H9 (cell line): ENCODE measurements around the gene VIT. TPM values are rescaled to one million over a fixed set of nuclear protein-coding genes. Genes with fewer than 3 reads are reported as not detected.

ENCODE experiments used
- DNase-seq: peaks from one replicate; pipeline ENCODE4 v3.0.0-alpha.2; 2017
- H2AFZ ChIP-seq: one replicate; pipeline ENCODE4 v1.6.1; 2013; ENCODE audit warnings: mild to moderate bottlenecking, low read length, control low read depth, moderate library complexity
- H2AK5ac ChIP-seq: 2 replicates; pipeline ENCODE4 v1.6.1; 2013; ENCODE audit warnings: low read length, control low read depth, mixed read lengths; ENCODE audit not compliant: insufficient read length
- H2BK120ac ChIP-seq: one replicate; pipeline ENCODE4 v1.6.1; 2013; ENCODE audit warnings: low read depth, mild to moderate bottlenecking, low read length, control low read depth, inconsistent platforms; ENCODE audit not compliant: poor library complexity, severe bottlenecking
- H2BK12ac ChIP-seq: 2 replicates; pipeline ENCODE4 v1.6.1; 2013; ENCODE audit warnings: low read length, control low read depth, mixed read lengths, low read depth; ENCODE audit not compliant: insufficient read length
- H2BK15ac ChIP-seq: 2 replicates; pipeline ENCODE4 v1.6.1; 2013; ENCODE audit warnings: low read depth, low read length, control low read depth
- H2BK20ac ChIP-seq: one replicate; pipeline ENCODE4 v1.6.1; 2013; ENCODE audit warnings: low read depth, mild to moderate bottlenecking, low read length, control low read depth, inconsistent platforms; ENCODE audit not compliant: poor library complexity, severe bottlenecking
- H2BK5ac ChIP-seq: 2 replicates; pipeline ENCODE4 v1.6.1; 2013; ENCODE audit warnings: low read length, control low read depth, mixed read lengths; ENCODE audit not compliant: insufficient read length
- H3K14ac ChIP-seq: 2 replicates; pipeline ENCODE4 v1.6.1; 2013; ENCODE audit warnings: low read length, control low read depth; ENCODE audit not compliant: insufficient read depth
- H3K18ac ChIP-seq: 2 replicates; pipeline ENCODE4 v1.6.1; 2013; ENCODE audit warnings: low read depth, mild to moderate bottlenecking, mixed read lengths, low read length, control low read depth; ENCODE audit not compliant: insufficient read length
- H3K23ac ChIP-seq: 2 replicates; pipeline ENCODE4 v1.6.1; 2013; ENCODE audit warnings: low read length, control low read depth, mixed read lengths, low read depth; ENCODE audit not compliant: insufficient read length
- H3K23me2 ChIP-seq: 2 replicates; pipeline ENCODE4 v1.6.1; 2013; ENCODE audit warnings: low read depth, mild to moderate bottlenecking, mixed read lengths, low read length, control low read depth; ENCODE audit not compliant: insufficient read length, poor library complexity, severe bottlenecking
- H3K27ac ChIP-seq: 2 replicates; pipeline ENCODE4 v1.5.1; 2013; ENCODE audit warnings: low read length, control low read depth, mixed read lengths, low read depth; ENCODE audit not compliant: insufficient read length
- H3K27me3 ChIP-seq: 2 replicates; pipeline ENCODE4 v1.6.1; 2013; ENCODE audit warnings: low read length, control low read depth, inconsistent platforms; ENCODE audit not compliant: insufficient read depth
- H3K4ac ChIP-seq: 2 replicates; pipeline ENCODE4 v1.6.1; 2013; ENCODE audit warnings: low read depth, mild to moderate bottlenecking, control low read depth, inconsistent platforms, low read length, moderate library complexity
- H3K4me1 ChIP-seq: 2 replicates; pipeline ENCODE4 v1.6.1; 2013; ENCODE audit warnings: low read length, control low read depth, inconsistent platforms; ENCODE audit not compliant: insufficient read depth
- H3K4me2 ChIP-seq: 2 replicates; pipeline ENCODE4 v1.6.1; 2013; ENCODE audit warnings: low read length, control low read depth, mixed read lengths; ENCODE audit not compliant: insufficient read length, insufficient read depth
- H3K56ac ChIP-seq: 2 replicates; pipeline ENCODE4 v1.6.1; 2013; ENCODE audit warnings: low read depth, mild to moderate bottlenecking, mixed read lengths, low read length, control low read depth; ENCODE audit not compliant: insufficient read length
- H3K79me1 ChIP-seq: 2 replicates; pipeline ENCODE4 v1.6.1; 2013; ENCODE audit warnings: low read depth, mild to moderate bottlenecking, moderate library complexity, low read length, control low read depth, inconsistent platforms; ENCODE audit not compliant: insufficient read depth, poor library complexity, severe bottlenecking
- H3K79me2 ChIP-seq: 2 replicates; pipeline ENCODE4 v1.6.1; 2013; ENCODE audit warnings: low read length, control low read depth, inconsistent platforms; ENCODE audit not compliant: insufficient read depth
- H3K9ac ChIP-seq: 2 replicates; pipeline ENCODE4 v1.6.1; 2013; ENCODE audit warnings: low read length, control low read depth, mixed read lengths; ENCODE audit not compliant: insufficient read length; ENCODE audit errors: extremely low read depth
- H3K9me3 ChIP-seq: one replicate; pipeline ENCODE4 v1.6.1; 2013; ENCODE audit warnings: low read depth, low read length, inconsistent platforms; ENCODE audit not compliant: control insufficient read depth
- H3T11ph ChIP-seq: one replicate; pipeline ENCODE4 v1.6.1; 2013; ENCODE audit warnings: mild to moderate bottlenecking, low read length, control low read depth, inconsistent platforms
- H4K20me1 ChIP-seq: one replicate; pipeline ENCODE4 v1.6.1; 2013; ENCODE audit not compliant: control insufficient read depth, insufficient read length, insufficient read depth
- H4K5ac ChIP-seq: 2 replicates; pipeline ENCODE4 v1.6.1; 2013; ENCODE audit warnings: low read depth, mild to moderate bottlenecking, mixed read lengths, low read length, control low read depth; ENCODE audit not compliant: insufficient read length
- H4K8ac ChIP-seq: replicated peaks from 2 replicates; pipeline ENCODE4 v1.6.1; 2013; ENCODE audit warnings: low read length, control low read depth, mixed read lengths, low read depth; ENCODE audit not compliant: insufficient read length
- H4K91ac ChIP-seq: 2 replicates; pipeline ENCODE4 v1.6.1; 2013; ENCODE audit warnings: low read depth, mild to moderate bottlenecking, moderate library complexity, mixed read lengths, low read length, control low read depth; ENCODE audit not compliant: insufficient read length
- H3K27ac Mint-ChIP-seq, 3 experiments: 2 replicates in 2 of 3; 3 replicates in 1 of 3; pipeline ENCODE4 v1.8.0; 2020 to 2021; ENCODE audit warnings: mixed read lengths in 3 of 3, mild to moderate bottlenecking in 1 of 3, moderate library complexity in 1 of 3
- H3K27me3 Mint-ChIP-seq: 2 replicates; pipeline ENCODE4 v1.8.0; 2021; ENCODE audit warnings: low read depth, mild to moderate bottlenecking, moderate library complexity, mixed read lengths
- H3K36me3 Mint-ChIP-seq, 3 experiments: 2 replicates in 2 of 3; 3 replicates in 1 of 3; pipeline ENCODE4 v1.8.0; 2020 to 2021; ENCODE audit warnings: low read depth in 3 of 3, mixed read lengths in 3 of 3; ENCODE audit not compliant: insufficient read depth in 1 of 3
- H3K4me1 Mint-ChIP-seq, 2 experiments: 2 replicates each; pipeline ENCODE4 v1.8.0; 2020; ENCODE audit warnings: mixed read lengths in 2 of 2
- H3K4me3 Mint-ChIP-seq, 2 experiments: 2 replicates in 1 of 2; 3 replicates in 1 of 2; pipeline ENCODE4 v1.8.0; 2020 to 2021; ENCODE audit warnings: mild to moderate bottlenecking in 2 of 2, mixed read lengths in 2 of 2, moderate library complexity in 1 of 2
- H3K9me3 Mint-ChIP-seq, 2 experiments: 2 replicates in 1 of 2; 3 replicates in 1 of 2; pipeline ENCODE4 v1.8.0; 2020; ENCODE audit warnings: mild to moderate bottlenecking in 2 of 2, mixed read lengths in 2 of 2, moderate library complexity in 1 of 2
- CTCF ChIP-seq: fragments of 200-600 bp; sonication (generic); conservative IDR thresholded peaks from 3 replicates; pipeline ENCODE4 v1.8.0; 2021; ENCODE audit warnings: antibody characterized with exemption, mild to moderate bottlenecking
- WGBS: extraction: QIAGEN DNeasy Blood & Tissue Kit; methylation state at CpG from one replicate; pipeline ENCODE4 v1.1.7; 2013; ENCODE audit warnings: missing lambda C conversion rate, low lambda C conversion rate, mixed read lengths; ENCODE audit not compliant: insufficient read length; ENCODE audit errors: extremely low coverage; 5-methylcytosine and 5-hydroxymethylcytosine counted together
- total RNA-seq: library from RNA; stranded (reverse); gene quantifications from 2 replicates; pipeline ENCODE4 v1.2.1, GENCODE V29; 2021

The VIT gene
- total RNA-seq, 1 experiment from 2014 or later, result 0.15 TPM

GRCh38 chr2:36650031-36650829 lies 46.3 kb upstream of the VIT start:
- Histone ChIP-seq H2BK20ac (no peak overlapping the region), H3K79me2 (no peaks in the 10 kb centered on the region), H3K23ac (no peak overlapping the region), H3K14ac (no peak overlapping the region), H3K27ac (no peak overlapping the region), H3K27me3 (no peaks in the 10 kb centered on the region), H4K5ac (no peak overlapping the region), H2BK15ac (no peak overlapping the region), H2BK5ac (no peak overlapping the region), H3K4me2 (no peak overlapping the region), H2AK5ac (no peak overlapping the region), H3K23me2 (no peaks in the 10 kb centered on the region), H2BK120ac (no peak overlapping the region), H2BK12ac (no peak overlapping the region), H3K56ac (no peak overlapping the region), H3T11ph (no peak overlapping the region), H3K18ac (no peak overlapping the region), H3K4ac (no peak overlapping the region), H3K79me1 (no peaks in the 10 kb centered on the region), H3K9ac (no peak overlapping the region), H3K4me1 (no peaks in the 10 kb centered on the region; the same call in 1 of the 2 replicates), H4K8ac (no peak overlapping the region), H4K20me1 (no peaks in the 10 kb centered on the region), H4K91ac (no peak overlapping the region), H2AFZ (no peak overlapping the region), H3K9me3 (no peaks in the 10 kb centered on the region)
- Mint-ChIP-seq H3K36me3 (peaks cover 0 to 2% (median 0%) of the 10 kb centered on the region in 3 experiments; a peak in 2 of 7 replicates), H3K4me1 (peaks cover 5 to 8% of the 10 kb centered on the region in 2 experiments), H3K9me3 (peaks cover 5 to 8% of the 10 kb centered on the region in 2 experiments; a peak in 3 of 5 replicates), H3K27ac (peak overlapping the region in 1 of 3 experiments; percentile 62; a peak in 2 of 7 replicates), H3K27me3 (no peaks in the 10 kb centered on the region), H3K4me3 (no peak overlapping the region)
- WGBS, result no CpG with 5 or more reads among the region's 4 CpGs
- DNase-seq, result peak; percentile 62
- TF ChIP-seq CTCF, result no peak
